ENCODE results near the gene TLE5. TPM values are rescaled to one million over a fixed set of nuclear protein-coding genes. Genes with fewer than 3 reads are reported as not detected.

The TLE5 gene
- polyA plus RNA-seq, 1 experiment, result 317 TPM

DNA sequence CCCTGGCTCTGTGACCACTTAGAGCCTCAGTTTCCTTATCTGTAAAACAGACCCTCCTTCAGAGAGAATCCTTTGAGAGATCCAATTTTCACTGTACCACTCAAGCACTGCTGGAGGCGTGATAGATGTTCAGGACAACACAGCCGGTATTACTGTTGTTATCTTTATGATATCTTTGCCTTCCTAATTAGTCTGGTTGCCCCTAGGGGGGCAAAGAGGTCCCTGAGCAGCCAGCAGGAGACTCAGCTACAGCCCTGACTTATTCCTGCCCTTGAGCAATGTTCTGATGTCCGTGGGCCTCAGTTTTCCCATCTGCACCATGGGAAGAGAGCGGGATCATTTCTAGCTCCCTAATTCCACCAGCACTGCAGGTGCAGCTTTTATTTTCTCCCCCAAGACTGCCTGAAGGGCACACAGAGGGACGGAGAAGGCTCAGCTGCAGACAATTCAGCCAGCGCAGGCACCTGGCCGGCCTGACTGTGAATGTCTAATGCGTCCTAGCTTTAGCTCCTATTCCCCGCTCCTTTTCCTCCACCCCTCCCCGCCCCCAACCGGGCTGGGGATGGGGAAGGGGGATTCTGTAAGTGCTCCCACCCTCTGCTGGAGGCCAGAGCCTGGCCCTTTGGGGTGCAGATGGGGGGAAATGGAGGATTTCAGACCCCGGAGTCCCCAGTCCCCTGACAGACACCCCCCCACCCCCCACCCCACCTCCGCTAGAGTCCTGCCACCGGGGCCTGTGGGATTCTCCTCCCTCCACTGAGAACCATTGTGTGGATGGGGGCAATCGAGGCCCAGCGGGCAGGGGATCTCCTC, 16.2 kb downstream of the TLE5 start:
- CTCF ChIA-PET, result no interaction called here
- peaks cover 2% of the 10 kb centered on the region; the same call in 1 of the 2 replicates for H3K9me3 ChIP-seq (ENCODE audit: control insufficient read depth, insufficient read depth, low read length)
- TF ChIP-seq, protein P1, sequence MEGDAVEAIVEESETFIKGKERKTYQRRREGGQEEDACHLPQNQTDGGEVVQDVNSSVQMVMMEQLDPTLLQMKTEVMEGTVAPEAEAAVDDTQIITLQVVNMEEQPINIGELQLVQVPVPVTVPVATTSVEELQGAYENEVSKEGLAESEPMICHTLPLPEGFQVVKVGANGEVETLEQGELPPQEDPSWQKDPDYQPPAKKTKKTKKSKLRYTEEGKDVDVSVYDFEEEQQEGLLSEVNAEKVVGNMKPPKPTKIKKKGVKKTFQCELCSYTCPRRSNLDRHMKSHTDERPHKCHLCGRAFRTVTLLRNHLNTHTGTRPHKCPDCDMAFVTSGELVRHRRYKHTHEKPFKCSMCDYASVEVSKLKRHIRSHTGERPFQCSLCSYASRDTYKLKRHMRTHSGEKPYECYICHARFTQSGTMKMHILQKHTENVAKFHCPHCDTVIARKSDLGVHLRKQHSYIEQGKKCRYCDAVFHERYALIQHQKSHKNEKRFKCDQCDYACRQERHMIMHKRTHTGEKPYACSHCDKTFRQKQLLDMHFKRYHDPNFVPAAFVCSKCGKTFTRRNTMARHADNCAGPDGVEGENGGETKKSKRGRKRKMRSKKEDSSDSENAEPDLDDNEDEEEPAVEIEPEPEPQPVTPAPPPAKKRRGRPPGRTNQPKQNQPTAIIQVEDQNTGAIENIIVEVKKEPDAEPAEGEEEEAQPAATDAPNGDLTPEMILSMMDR (IDR thresholded peaks at IDR 0.05; ENCODE audit: low read depth, low read length), result no peak

DNA sequence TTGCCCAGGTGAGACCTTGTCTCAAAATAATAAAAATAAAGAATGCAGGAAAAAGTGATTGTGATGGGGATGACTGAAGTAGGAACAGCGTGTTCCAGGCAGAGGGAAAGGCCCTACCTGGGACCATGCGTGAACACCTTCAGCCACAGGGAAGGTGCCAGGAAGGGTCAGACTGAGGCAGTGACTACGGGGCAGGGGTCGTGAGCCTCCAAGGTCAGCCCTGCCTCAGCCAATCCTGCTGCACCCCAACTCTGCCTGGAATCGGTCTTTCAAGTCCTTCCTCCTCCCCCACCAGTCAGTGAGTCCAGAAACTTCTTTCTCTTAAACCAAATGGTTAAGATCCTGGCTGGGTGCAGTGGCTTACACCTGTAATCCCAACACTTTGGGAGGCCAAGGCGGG, 17.1 kb downstream of the TLE5 start:
- ChIA-PET POLR2A (no interaction called here), CTCF (no interaction called here)
- Histone ChIP-seq H3K4me3 (ENCODE audit: low read depth, low read length) (no peak overlapping the region), H3K27me3 (ENCODE audit: control insufficient read depth, insufficient read depth, low read length) (no peaks in the 10 kb centered on the region), H3K9me3 (ENCODE audit: control insufficient read depth, insufficient read depth, low read length) (no peaks in the 10 kb centered on the region), H3K27ac (ENCODE audit: low read depth, low read length) (no peak overlapping the region)
- no peak for DNase-seq (ENCODE audit: low read depth, low spot score)
- TF ChIP-seq, protein P1 (IDR thresholded peaks at IDR 0.05; ENCODE audit: low read depth, low read length), result no peak

More for the DNA sequence above, 16.2 kb downstream of the TLE5 start:
- POLR2A ChIA-PET, result interaction anchor here (0.6 kb wide), 1 partner anchor 570 kb away, joined by 3 read pairs; the partner anchor contains the start of gene GADD45B
- H3K27ac ChIP-seq (ENCODE audit: low read depth, low read length), result no peak overlapping the region
- H3K27me3 ChIP-seq (ENCODE audit: control insufficient read depth, insufficient read depth, low read length), result no peaks in the 10 kb centered on the region
- no peak overlapping the region for H3K4me3 ChIP-seq (ENCODE audit: low read depth, low read length)
- no peak for DNase-seq (ENCODE audit: low read depth, low spot score)

DNA sequence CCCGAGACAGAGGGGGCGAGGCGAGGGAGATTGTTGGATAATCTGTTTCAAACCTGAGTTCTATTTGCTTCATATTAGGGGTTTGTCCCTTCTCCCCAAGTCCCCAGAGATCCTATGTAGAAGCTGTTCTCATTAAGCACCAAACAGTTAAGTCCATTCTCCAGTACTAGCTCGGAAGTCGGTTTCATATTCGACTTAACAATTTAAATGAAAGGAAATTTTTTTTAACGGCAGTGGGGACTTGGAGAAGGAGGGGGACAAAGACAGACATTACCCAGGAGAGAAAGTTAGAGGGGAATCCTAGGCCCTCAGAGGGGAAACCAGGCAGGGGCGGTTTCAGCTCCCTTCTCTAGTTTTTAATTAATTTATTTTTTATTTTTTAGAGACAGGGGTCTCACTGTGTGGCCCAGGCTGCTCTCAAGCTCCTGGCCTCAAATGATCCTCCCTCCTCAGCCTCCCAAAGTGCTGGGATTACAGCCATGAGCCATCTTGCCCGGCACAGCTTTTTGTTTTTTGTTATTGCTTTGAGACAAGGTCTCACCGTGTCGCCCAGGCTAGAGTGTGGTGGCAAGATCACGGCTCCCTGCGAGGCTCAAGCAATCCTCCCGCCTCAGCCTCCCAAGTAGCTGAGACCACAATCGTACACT, 19.6 kb downstream of the TLE5 start:
- TF ChIP-seq, protein P1 (IDR thresholded peaks at IDR 0.05; ENCODE audit: low read depth, low read length), result no peak

GRCh38 chr19:3041761-3042620, 20.3 kb downstream of the TLE5 start:
- Histone ChIP-seq H3K27ac (ENCODE audit: low read depth, low read length) (no peak overlapping the region), H3K27me3 (ENCODE audit: control insufficient read depth, insufficient read depth, low read length) (no peaks in the 10 kb centered on the region), H3K4me3 (ENCODE audit: low read depth, low read length) (no peak overlapping the region), H3K9me3 (ENCODE audit: control insufficient read depth, insufficient read depth, low read length) (no peaks in the 10 kb centered on the region; the same call in 1 of the 2 replicates)
- POLR2A ChIA-PET, result no interaction called here
- TF ChIP-seq, protein P1 (IDR thresholded peaks at IDR 0.05; ENCODE audit: low read depth, low read length), result no peak
- DNase-seq (ENCODE audit: low read depth, low spot score), result no peak
- CTCF ChIA-PET, result interaction anchor here (1.1 kb wide), 1 partner anchor 91 kb away, joined by 7 read pairs; no protein-coding TSS in a partner anchor

More for the DNA sequence above, 19.6 kb downstream of the TLE5 start:
- DNase-seq (ENCODE audit: low read depth, low spot score), result no peak
- ChIA-PET POLR2A (interaction anchor here (0.9 to 1.1 kb wide), 2 partner anchors 10 to 11 kb away, joined by 3 read pairs; no protein-coding TSS in a partner anchor), CTCF (interaction anchor here (0.5 to 1.1 kb wide), 3 partner anchors 92 to 1374 kb away, joined by 3 to 7 read pairs (median 4); no protein-coding TSS in a partner anchor)
- Histone ChIP-seq H3K9me3 (ENCODE audit: control insufficient read depth, insufficient read depth, low read length) (no peaks in the 10 kb centered on the region; the same call in 1 of the 2 replicates), H3K27ac (ENCODE audit: low read depth, low read length) (no peak overlapping the region), H3K4me3 (ENCODE audit: low read depth, low read length) (no peak overlapping the region), H3K27me3 (ENCODE audit: control insufficient read depth, insufficient read depth, low read length) (no peaks in the 10 kb centered on the region)

All from AG04450 (cell line).